ENCODE measurements around the gene RNPC3. TPM values are rescaled to one million over a fixed set of nuclear protein-coding genes. Genes with fewer than 3 reads are reported as not detected.
"Not testable (repeated sequence)": the region's sequence is repeated elsewhere in the genome, so short reads cannot be mapped to it uniquely, and the experiment has no call there.

The RNPC3 gene
- total and polyA plus RNA-seq, 11 donors, result 8.6 to 30.9 (median 16.3) TPM

- peaks cover 0 to 10% (median 0%) of the 10 kb centered on the region in 12 donors for H3K9me3 ChIP-seq
- H3K4me1 ChIP-seq, result no peaks in the 10 kb centered on the region
- no peak overlapping the region for H3K4me3 ChIP-seq
- H3K36me3 ChIP-seq, result peaks cover 0 to 17% (median 0%) of the 10 kb centered on the region in 9 donors
- WGBS, 4 donors, result 78 to 83% (median 80%) methylated on average over 3 of the region's 3 CpGs
- TF ChIP-seq CTCF (IDR thresholded peaks at IDR 0.05), result no peak
- no peak for TF ChIP-seq POLR2A (IDR thresholded peaks at IDR 0.05)
- intact Hi-C loops (cut with DNase I), result no loop called here
- DNase-seq, result no peak
- no peaks in the 10 kb centered on the region for H3K27me3 ChIP-seq
- no peak for ATAC-seq
- H3K27ac ChIP-seq, result no peak overlapping the region
Observed at GRCh38 chr1:103583887-103584286, 58.4 kb downstream of the RNPC3 start.

GRCh38 chr1:103584537-103584936, 59.0 kb downstream of the RNPC3 start:
- H3K36me3 ChIP-seq, result peaks cover 0 to 11% (median 0%) of the 10 kb centered on the region in 9 donors
- H3K27ac ChIP-seq, result no peak overlapping the region
- ATAC-seq (no peak), DNase-seq (no peak)
- no peaks in the 10 kb centered on the region for H3K4me1 ChIP-seq
- 70 to 85% (median 78%) methylated on average over 2 of the region's 2 CpGs for WGBS, 4 donors
- no peak overlapping the region for H3K4me3 ChIP-seq
- H3K27me3 ChIP-seq, result no peaks in the 10 kb centered on the region
- H3K9me3 ChIP-seq, result peaks cover 0 to 10% (median 0%) of the 10 kb centered on the region in 12 donors
- intact Hi-C loops (cut with DNase I), result no loop called here
- TF ChIP-seq CTCF (IDR thresholded peaks at IDR 0.05) (no peak), POLR2A (IDR thresholded peaks at IDR 0.05) (no peak)

- H3K27me3 ChIP-seq; intact Hi-C loops (cut with DNase I); H3K36me3 ChIP-seq; DNase-seq; H3K4me3 ChIP-seq; H3K4me1 ChIP-seq; H3K9me3 ChIP-seq; H3K27ac ChIP-seq: not testable (repeated sequence)
- ATAC-seq, result peak in 2 of 4 donors; percentile 55 to 68
- no CpG with 5 or more reads among the region's 3 CpGs for WGBS, 4 donors
Observed at GRCh38 chr1:103602740-103603139, 77.2 kb downstream of the RNPC3 start.

Other genes with a start within 250 kb of the RNPC3 start
- gene AMY2B, start 45.9 kb downstream of the RNPC3 start, total RNA-seq, result 10 to 100 TPM; 13.5 to 33.4 (median 22.6) TPM
- 10 to 100 TPM in 1 of 2 donors, 1 to 10 TPM in 1; 4.4 to 28.5 TPM for gene AMY2B, start 45.9 kb downstream of the RNPC3 start, polyA plus RNA-seq
- 1 to 10 TPM in 2 of 9 donors, under 1 TPM in 1, not detected in 6; 0.35 to 1.9 (median 1.1) TPM for gene AMY2A, start 91.7 kb downstream of the RNPC3 start, total RNA-seq
- under 1 TPM in 1 of 2 donors, not detected in 1; 0.21 TPM for gene AMY2A, start 91.7 kb downstream of the RNPC3 start, polyA plus RNA-seq
- not detected for gene AMY1A, start 130.1 kb downstream of the RNPC3 start, total RNA-seq
- gene AMY1A, start 130.1 kb downstream of the RNPC3 start, polyA plus RNA-seq, result not detected
- gene AMY1B, start 170.5 kb downstream of the RNPC3 start, total RNA-seq, result not detected
- gene AMY1B, start 170.5 kb downstream of the RNPC3 start, polyA plus RNA-seq, result not detected
- gene AMY1C, start 224.2 kb downstream of the RNPC3 start, total RNA-seq, result not detected
- not detected for gene AMY1C, start 224.2 kb downstream of the RNPC3 start, polyA plus RNA-seq

Measured in heart left ventricle (tissue), 16 donors.